Transverse colon (tissue), 4 donors: ENCODE data around the gene PCDHGA1. TPM values are rescaled to one million over a fixed set of nuclear protein-coding genes. Genes with fewer than 3 reads are reported as not detected.

Source experiments
- DNase-seq: peaks from one replicate; pipeline ENCODE4 v3.0.0-alpha.2; 2019
- H3K27ac ChIP-seq, 4 donors: fragments of 200-600 bp; sonication (generic); 2 replicates each; pipeline ENCODE4 v1.5.1; 2016 to 2018; ENCODE audit warnings: inconsistent platforms in 4 of 4
- H3K27me3 ChIP-seq: fragments of 200-600 bp; sonication (generic); 2 replicates; pipeline ENCODE4 v1.5.1; 2017; ENCODE audit warnings: inconsistent platforms
- H3K36me3 ChIP-seq, 4 donors: fragments of 200-600 bp; sonication (generic); 2 replicates each; pipeline ENCODE4 v1.5.1; 2017 to 2019; ENCODE audit warnings: inconsistent platforms in 4 of 4
- H3K4me1 ChIP-seq, 4 donors: fragments of 200-600 bp; sonication (generic); 2 replicates each; pipeline ENCODE4 v1.5.1; 2017 to 2020; ENCODE audit warnings: inconsistent platforms in 4 of 4
- H3K4me3 ChIP-seq, 4 donors: fragments of 200-600 bp; sonication (generic); 1 replicate in 1 of 4; 2 replicates in 3 of 4; pipeline versions ENCODE4 v1.5.1 to v1.6.1; 2017 to 2019; ENCODE audit warnings: inconsistent platforms in 4 of 4
- H3K9me3 ChIP-seq, 2 donors: fragments of 200-600 bp; sonication (generic); 2 replicates each; pipeline ENCODE4 v1.5.1; 2017 to 2019; ENCODE audit warnings: inconsistent platforms in 2 of 2
- EP300 ChIP-seq: sonication (generic); formaldehyde crosslinking; IDR thresholded peaks from one replicate; pipeline ENCODE4 v1.6.1; 2017; ENCODE audit warnings: antibody characterized with exemption, low read depth
- POLR2A ChIP-seq: fragments of 450-650 bp; IDR thresholded peaks from one replicate; pipeline ENCODE4 v1.6.1; 2016; ENCODE audit warnings: antibody characterized with exemption, mild to moderate bottlenecking, moderate library complexity
- POLR2AphosphoS5 ChIP-seq, 3 donors: sonication (generic); formaldehyde crosslinking; IDR thresholded peaks; one replicate each; pipeline ENCODE4 v1.6.1; 2016; ENCODE audit warnings: antibody characterized with exemption in 3 of 3
- WGBS, 2 donors: methylation state at CpG; one replicate each; pipeline ENCODE4 v1.1.5; 2018; ENCODE audit warnings: low coverage in 1 of 2; 5-methylcytosine and 5-hydroxymethylcytosine counted together
- in situ Hi-C, 4 donors: fragments of 200-750 bp; cut with MboI; loops; one replicate each; pipeline versions ENCODE4 v1.15.0 to v1.15.1; 2017; ENCODE audit warnings: low sequenced_read_pairs in 3 of 4, low pct_ligation_motif_present in 1 of 4, low pct_unique_long_range_greater_than_20kb in 1 of 4
- intact Hi-C: fragments of 100-400 bp; cut with DNase I; formaldehyde crosslinking; loops from one replicate; pipeline ENCODE4 v1.15.1; 2023; ENCODE audit warnings: low total_unique reads
- total RNA-seq, 4 donors: library from RNA; depleted of rRNA; stranded (reverse); fragments of >200 nt; gene quantifications; one replicate each; pipeline ENCODE4 v1.1.0, GENCODE V29; 2016
- TF ChIP-seq, protein P1 (sequence below), 5 experiments: fragments of 200-600 bp in 3 of 5; fragments of 450-650 bp in 2 of 5; sonication (generic) in 3 of 5; IDR thresholded peaks; 1 replicate in 2 of 5; 2 replicates in 3 of 5; pipeline ENCODE4 v1.5.1; 2016 to 2017; ENCODE audit warnings: antibody characterized with exemption in 5 of 5, inconsistent platforms in 3 of 5, mild to moderate bottlenecking in 2 of 5, moderate library complexity in 1 of 5

The PCDHGA1 gene
- total RNA-seq, 4 donors from 2014 or later = 0.55 to 0.64 TPM; not detected in 2

DNA sequence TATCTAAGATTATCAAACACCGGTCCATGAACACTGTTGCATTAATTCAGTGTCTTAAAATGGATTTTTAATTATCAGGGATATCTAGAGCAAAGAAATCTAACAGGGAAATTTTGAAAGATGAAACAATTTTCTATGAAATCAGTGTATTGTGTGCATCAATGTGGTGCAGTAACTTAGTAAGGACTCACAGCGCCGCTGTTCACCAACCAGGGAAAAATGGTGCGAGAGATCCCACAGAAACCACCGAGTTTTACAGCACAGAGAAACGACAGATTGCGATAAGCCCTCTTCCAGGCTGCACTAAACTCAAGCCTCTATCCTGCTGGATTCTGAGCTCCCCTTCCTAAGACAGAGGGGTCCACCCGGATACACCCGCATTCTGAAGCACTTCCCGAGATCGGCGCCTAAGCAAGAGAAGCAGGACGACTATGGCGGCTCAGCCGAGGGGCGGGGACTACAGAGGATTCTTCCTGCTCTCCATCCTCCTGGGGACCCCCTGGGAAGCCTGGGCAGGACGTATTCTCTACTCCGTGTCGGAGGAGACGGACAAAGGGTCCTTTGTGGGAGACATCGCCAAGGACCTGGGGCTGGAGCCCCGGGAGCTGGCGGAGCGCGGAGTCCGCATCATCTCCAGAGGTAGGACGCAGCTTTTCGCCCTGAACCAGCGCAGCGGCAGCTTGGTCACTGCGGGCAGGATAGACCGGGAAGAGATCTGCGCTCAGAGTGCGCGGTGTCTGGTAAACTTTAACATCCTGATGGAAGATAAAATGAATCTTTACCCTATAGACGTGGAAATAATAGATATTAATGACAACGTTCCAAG lies 52.4 kb downstream of the PCDHGA1 start, which contains the start of gene PCDHGA7:
TSS of gene PCDHGA7 (plus strand) at position 274 of the 826 bp plus-strand sequence. CDS start at position 432, 158 bp downstream.
- peaks cover 54 to 84% of the 10 kb centered on the region in 2 donors for H3K9me3 ChIP-seq
- in situ Hi-C loops = loop anchor here in 1 of 4 donors (25.0 kb wide), 1 partner anchor 170 kb away; the partner anchor contains the start of genes PCDHB12, PCDHB13 and PCDHB14

DNA sequence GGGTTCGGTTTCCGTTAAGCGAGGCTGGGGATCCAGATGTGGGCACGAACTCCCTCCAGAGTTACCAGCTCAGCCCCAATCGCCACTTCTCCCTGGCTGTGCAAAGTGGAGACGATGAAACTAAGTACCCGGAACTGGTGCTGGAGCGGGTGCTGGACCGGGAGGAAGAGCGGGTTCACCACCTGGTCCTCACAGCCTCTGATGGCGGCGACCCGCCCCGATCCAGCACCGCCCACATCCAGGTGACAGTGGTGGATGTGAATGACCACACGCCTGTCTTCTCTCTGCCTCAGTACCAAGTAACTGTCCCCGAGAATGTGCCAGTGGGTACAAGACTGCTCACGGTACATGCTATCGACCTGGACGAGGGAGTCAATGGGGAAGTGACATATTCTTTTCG lies 53.0 kb downstream of the PCDHGA1 start:
- WGBS, 2 donors = 50 to 67% methylated on average over 8 to 21 of the region's 21 CpGs
- no peak overlapping the region for H3K4me3 ChIP-seq
- in situ Hi-C loops (loop anchor here in 1 of 4 donors (25.0 kb wide), 1 partner anchor 171 kb away; the partner anchor contains the start of genes PCDHB12, PCDHB13 and PCDHB14), intact Hi-C loops (no loop called here)
- DNase-seq = no peak
- TF ChIP-seq POLR2A (no peak), POLR2AphosphoS5 (IDR thresholded peaks at IDR 0.05) (no peak), EP300 (no peak)
- TF ChIP-seq, protein P1, sequence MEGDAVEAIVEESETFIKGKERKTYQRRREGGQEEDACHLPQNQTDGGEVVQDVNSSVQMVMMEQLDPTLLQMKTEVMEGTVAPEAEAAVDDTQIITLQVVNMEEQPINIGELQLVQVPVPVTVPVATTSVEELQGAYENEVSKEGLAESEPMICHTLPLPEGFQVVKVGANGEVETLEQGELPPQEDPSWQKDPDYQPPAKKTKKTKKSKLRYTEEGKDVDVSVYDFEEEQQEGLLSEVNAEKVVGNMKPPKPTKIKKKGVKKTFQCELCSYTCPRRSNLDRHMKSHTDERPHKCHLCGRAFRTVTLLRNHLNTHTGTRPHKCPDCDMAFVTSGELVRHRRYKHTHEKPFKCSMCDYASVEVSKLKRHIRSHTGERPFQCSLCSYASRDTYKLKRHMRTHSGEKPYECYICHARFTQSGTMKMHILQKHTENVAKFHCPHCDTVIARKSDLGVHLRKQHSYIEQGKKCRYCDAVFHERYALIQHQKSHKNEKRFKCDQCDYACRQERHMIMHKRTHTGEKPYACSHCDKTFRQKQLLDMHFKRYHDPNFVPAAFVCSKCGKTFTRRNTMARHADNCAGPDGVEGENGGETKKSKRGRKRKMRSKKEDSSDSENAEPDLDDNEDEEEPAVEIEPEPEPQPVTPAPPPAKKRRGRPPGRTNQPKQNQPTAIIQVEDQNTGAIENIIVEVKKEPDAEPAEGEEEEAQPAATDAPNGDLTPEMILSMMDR (IDR thresholded peaks at IDR 0.05) = no peak
- peaks cover 51 to 79% of the 10 kb centered on the region in 2 donors for H3K9me3 ChIP-seq
- H3K4me1 ChIP-seq = no peaks in the 10 kb centered on the region
- H3K36me3 ChIP-seq = no peaks in the 10 kb centered on the region
- no peak overlapping the region for H3K27ac ChIP-seq
- H3K27me3 ChIP-seq = peaks cover 13% of the 10 kb centered on the region

More for the DNA sequence above, 52.4 kb downstream of the PCDHGA1 start, which contains the start of gene PCDHGA7:
- DNase-seq = no peak
- H3K4me3 ChIP-seq = peak within 1 kb of the TSS in 1 of 4 donors; percentile 21
- no peak within 1 kb of the TSS for H3K27ac ChIP-seq
- no peaks in the 10 kb centered on the region for H3K36me3 ChIP-seq
- no peaks in the 10 kb centered on the region for H3K4me1 ChIP-seq
- TF ChIP-seq POLR2A (no peak), EP300 (no peak), POLR2AphosphoS5 (IDR thresholded peaks at IDR 0.05) (no peak)
- TF ChIP-seq, protein P1 (IDR thresholded peaks at IDR 0.05) = no peak
- H3K27me3 ChIP-seq = peaks cover 13% of the 10 kb centered on the region
- intact Hi-C loops = no loop called here
- WGBS, 2 donors = 9 to 32% methylated on average over 7 to 37 of the region's 37 CpGs

DNA sequence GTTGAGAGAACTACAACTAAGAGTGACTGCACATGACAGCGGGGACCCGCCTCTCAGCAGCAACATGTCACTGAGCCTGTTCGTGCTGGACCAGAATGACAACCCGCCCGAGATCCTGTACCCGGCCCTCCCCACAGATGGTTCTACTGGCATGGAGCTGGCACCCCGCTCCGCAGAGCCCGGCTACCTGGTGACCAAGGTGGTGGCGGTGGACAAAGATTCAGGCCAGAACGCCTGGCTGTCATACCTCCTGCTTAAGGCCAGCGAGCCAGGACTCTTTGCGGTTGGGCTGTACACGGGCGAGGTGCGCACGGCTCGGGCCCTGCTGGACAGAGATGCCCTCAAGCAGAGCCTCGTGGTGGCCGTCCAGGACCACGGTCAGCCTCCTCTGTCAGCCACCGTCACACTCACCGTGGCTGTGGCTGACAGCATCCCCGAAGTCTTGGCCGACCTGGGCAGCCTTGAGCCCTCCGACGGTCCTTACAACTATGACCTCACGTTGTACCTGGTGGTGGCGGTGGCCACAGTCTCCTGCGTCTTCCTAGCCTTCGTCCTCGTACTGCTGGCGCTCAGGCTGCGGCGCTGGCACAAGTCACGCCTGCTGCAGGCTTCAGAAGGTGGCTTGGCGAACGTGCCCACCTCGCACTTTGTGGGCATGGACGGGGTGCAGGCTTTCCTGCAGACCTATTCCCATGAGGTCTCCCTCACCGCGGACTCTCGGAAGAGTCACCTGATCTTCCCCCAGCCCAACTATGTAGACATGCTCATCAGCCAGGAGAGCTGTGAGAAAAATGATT lies 54.4 kb downstream of the PCDHGA1 start:
- peaks cover 13% of the 10 kb centered on the region for H3K27me3 ChIP-seq
- in situ Hi-C loops = loop anchor here in 1 of 4 donors (25.0 kb wide), 1 partner anchor 172 kb away; the partner anchor contains the start of genes PCDHB12, PCDHB13 and PCDHB14
- WGBS, 2 donors = 70 to 76% methylated on average over 2 to 42 of the region's 43 CpGs
- intact Hi-C loops = no loop called here
- TF ChIP-seq POLR2A (no peak), EP300 (no peak), POLR2AphosphoS5 (IDR thresholded peaks at IDR 0.05) (no peak)
- TF ChIP-seq, protein P1 (IDR thresholded peaks at IDR 0.05) = no peak
- no peaks in the 10 kb centered on the region for H3K4me1 ChIP-seq
- no peak for DNase-seq
- no peak overlapping the region for H3K4me3 ChIP-seq
- H3K36me3 ChIP-seq = no peaks in the 10 kb centered on the region
- peaks cover 64 to 84% of the 10 kb centered on the region in 2 donors for H3K9me3 ChIP-seq
- H3K27ac ChIP-seq = no peak overlapping the region
